Vagina (tissue), 2 donors: Measurements from ENCODE around the gene EEF1A2. TPM values are rescaled to one million over a fixed set of nuclear protein-coding genes. Genes with fewer than 3 reads are reported as not detected.

Source experiments
- DNase-seq, 2 donors: peaks; one replicate each; pipeline ENCODE4 v3.0.0-alpha.2; 2017; ENCODE audit errors: extremely low spot score in 2 of 2
- H3K27ac ChIP-seq: fragments of 200-600 bp; sonication (generic); one replicate; pipeline ENCODE4 v1.5.1; 2019
- H3K27me3 ChIP-seq: fragments of 200-600 bp; sonication (generic); one replicate; pipeline ENCODE4 v1.5.1; 2019
- H3K36me3 ChIP-seq, 2 donors: fragments of 200-600 bp; sonication (generic); one replicate each; pipeline ENCODE4 v1.5.1; 2017 to 2019
- H3K4me1 ChIP-seq: fragments of 200-600 bp; sonication (generic); one replicate; pipeline ENCODE4 v1.5.1; 2019
- H3K4me3 ChIP-seq, 2 donors: fragments of 200-600 bp; sonication (generic); 1 replicate in 1 of 2; 2 replicates in 1 of 2; pipeline ENCODE4 v1.5.1; 2016 to 2019
- H3K9me3 ChIP-seq: fragments of 200-600 bp; sonication (generic); one replicate; pipeline ENCODE4 v1.5.1; 2019
- POLR2A ChIP-seq, 2 donors: fragments of 450-650 bp; IDR thresholded peaks; one replicate each; pipeline ENCODE4 v1.6.1; 2017; ENCODE audit warnings: antibody characterized with exemption in 2 of 2, mild to moderate bottlenecking in 2 of 2, moderate library complexity in 2 of 2
- POLR2AphosphoS5 ChIP-seq, 2 donors: sonication (generic); formaldehyde crosslinking; IDR thresholded peaks; one replicate each; pipeline ENCODE4 v1.9.0; 2017; ENCODE audit warnings: antibody characterized with exemption in 2 of 2, mild to moderate bottlenecking in 2 of 2, low read depth in 1 of 2; ENCODE audit not compliant: insufficient read depth in 1 of 2
- intact Hi-C: fragments of 100-400 bp; cut with DNase I; formaldehyde crosslinking; loops from one replicate; pipeline ENCODE4 v1.15.1; 2023
- total RNA-seq: library from RNA; depleted of rRNA; stranded (reverse); fragments of >200 nt; gene quantifications from one replicate; pipeline ENCODE4 v1.2.3, GENCODE V29; 2016
- TF ChIP-seq, protein P1 (sequence below), 3 experiments: fragments of 450-650 bp in 2 of 3; fragments of 200-600 bp in 1 of 3; sonication (generic) in 1 of 3; IDR thresholded peaks; one replicate each; pipeline ENCODE4 v1.5.1; 2017 to 2019; ENCODE audit warnings: antibody characterized with exemption in 3 of 3, mild to moderate bottlenecking in 2 of 3, moderate library complexity in 2 of 3

EEF1A2 gene
- total RNA-seq, 1 donor from 2014 or later, result 9.8 TPM

DNA sequence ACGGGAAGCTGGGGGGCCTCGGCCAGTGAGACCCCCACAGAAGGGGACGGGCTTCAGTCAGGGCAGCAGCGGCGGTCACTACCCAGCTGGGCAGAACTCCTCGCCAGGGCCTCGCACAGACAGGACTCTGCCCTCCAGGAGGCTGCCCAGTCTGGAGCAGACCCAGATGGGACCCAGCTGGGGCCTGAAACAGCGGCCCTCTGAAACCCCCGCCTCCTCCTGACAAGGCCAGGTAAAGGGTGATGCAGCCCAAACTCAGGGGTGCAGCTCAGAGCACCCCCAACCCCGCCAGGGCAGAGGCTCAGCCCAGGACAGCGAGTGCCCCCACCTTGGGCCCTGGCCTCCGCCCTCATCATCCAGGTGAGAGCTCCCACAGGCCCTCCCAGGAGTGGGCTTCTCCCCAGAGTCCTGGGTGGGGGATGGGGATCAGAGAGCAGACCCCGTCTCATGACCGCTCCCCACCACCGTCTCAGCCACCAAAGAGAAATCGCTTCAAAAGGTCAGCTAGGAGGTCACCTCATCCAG lies 2.2 kb downstream of the EEF1A2 start:
- no peak overlapping the region for H3K27ac ChIP-seq
- intact Hi-C loops, result no loop called here

DNA sequence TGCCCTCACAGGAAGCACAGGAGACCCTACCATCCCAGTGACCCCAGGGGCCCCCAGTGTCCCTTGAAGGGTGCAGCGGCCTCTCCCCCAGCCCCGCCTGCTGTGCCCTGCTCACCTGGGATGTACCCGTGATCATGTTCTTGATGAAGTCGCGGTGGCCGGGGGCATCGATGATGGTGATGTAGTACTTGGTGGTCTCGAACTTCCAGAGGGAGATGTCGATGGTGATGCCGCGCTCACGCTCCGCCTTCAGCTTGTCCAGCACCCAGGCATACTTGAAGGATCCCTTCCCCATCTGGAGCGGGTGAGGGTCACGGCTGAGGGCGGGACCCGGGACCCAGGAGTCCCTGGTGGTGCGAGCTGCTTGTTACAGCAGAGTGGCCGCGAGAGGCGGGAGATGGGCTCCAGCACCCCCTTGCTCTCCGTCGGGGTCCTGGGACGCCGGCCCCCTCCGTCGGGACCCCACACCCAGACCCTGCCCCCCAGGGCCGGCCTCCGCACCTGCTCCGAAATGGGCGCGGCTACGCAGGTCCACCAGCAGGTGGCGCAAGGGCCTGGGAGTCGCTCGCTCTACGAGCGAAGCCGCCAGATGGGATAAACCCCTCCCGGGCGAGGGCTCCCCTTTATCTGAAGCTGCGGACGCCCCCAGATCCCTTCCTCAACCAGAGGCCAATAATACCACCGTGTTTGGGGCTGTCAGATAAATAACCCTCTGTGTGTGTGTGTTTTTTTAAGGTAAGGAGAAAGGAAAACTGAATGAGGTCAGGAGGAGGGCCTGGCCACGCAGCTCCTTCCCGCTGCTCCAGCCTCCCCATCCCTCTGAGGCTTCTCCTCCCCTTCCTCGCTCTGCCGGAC lies 2.9 kb downstream of the EEF1A2 start:
- intact Hi-C loops, result no loop called here
- peak overlapping the region; percentile 24 to 31 for H3K4me3 ChIP-seq

More for the DNA sequence above, 2.2 kb downstream of the EEF1A2 start:
- TF ChIP-seq, protein P1, sequence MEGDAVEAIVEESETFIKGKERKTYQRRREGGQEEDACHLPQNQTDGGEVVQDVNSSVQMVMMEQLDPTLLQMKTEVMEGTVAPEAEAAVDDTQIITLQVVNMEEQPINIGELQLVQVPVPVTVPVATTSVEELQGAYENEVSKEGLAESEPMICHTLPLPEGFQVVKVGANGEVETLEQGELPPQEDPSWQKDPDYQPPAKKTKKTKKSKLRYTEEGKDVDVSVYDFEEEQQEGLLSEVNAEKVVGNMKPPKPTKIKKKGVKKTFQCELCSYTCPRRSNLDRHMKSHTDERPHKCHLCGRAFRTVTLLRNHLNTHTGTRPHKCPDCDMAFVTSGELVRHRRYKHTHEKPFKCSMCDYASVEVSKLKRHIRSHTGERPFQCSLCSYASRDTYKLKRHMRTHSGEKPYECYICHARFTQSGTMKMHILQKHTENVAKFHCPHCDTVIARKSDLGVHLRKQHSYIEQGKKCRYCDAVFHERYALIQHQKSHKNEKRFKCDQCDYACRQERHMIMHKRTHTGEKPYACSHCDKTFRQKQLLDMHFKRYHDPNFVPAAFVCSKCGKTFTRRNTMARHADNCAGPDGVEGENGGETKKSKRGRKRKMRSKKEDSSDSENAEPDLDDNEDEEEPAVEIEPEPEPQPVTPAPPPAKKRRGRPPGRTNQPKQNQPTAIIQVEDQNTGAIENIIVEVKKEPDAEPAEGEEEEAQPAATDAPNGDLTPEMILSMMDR (IDR thresholded peaks at IDR 0.05), result no peak
- no peak for TF ChIP-seq POLR2AphosphoS5 (IDR thresholded peaks at IDR 0.05; ENCODE audit: insufficient read depth in 1 of 2, low read depth in 1 of 2)
- TF ChIP-seq POLR2A (IDR thresholded peaks at IDR 0.05), result no peak
- Histone ChIP-seq H3K4me3 (peak overlapping the region; percentile 24 to 31), H3K9me3 (no peaks in the 10 kb centered on the region), H3K36me3 (no peaks in the 10 kb centered on the region), H3K4me1 (peaks cover 23% of the 10 kb centered on the region), H3K27me3 (peaks cover 20% of the 10 kb centered on the region)
- no peak for DNase-seq

DNA sequence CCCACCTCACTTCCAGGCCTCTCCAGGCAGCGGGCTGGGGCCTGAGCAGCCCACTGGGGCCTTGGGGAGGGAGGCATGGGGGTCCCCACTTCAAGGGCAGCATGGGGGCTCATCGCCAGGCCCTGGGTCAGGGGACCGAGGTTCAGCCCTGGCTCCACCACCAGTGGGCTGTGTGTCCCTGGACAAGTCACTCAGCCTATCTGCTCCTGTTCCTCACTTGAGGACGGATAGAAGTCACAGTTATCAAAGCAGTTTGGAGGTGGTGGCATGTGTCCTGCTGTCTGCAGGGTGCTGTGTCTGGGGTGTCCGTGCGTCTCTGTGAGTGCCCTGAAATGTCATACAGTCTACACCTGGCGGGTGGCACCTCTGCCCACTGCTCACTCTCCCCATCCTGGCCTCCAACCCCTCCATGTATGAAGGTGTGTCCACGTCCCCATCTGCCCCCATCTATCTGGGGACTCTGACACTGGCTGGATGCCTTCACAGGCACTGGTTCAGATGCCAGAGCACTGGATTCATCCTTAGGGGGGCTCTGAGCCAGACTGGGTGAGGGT lies 3.6 kb downstream of the EEF1A2 start:
- no peaks in the 10 kb centered on the region for H3K36me3 ChIP-seq
- TF ChIP-seq POLR2AphosphoS5 (IDR thresholded peaks at IDR 0.05; ENCODE audit: insufficient read depth in 1 of 2, low read depth in 1 of 2) (no peak), POLR2A (IDR thresholded peaks at IDR 0.05) (no peak)
- TF ChIP-seq, protein P1 (IDR thresholded peaks at IDR 0.05), result no peak
- intact Hi-C loops, result no loop called here
- DNase-seq, result no peak
- H3K27me3 ChIP-seq, result peaks cover 18% of the 10 kb centered on the region
- H3K27ac ChIP-seq, result no peak overlapping the region
- peaks cover 23% of the 10 kb centered on the region for H3K4me1 ChIP-seq
- H3K9me3 ChIP-seq, result no peaks in the 10 kb centered on the region
- H3K4me3 ChIP-seq, result no peak overlapping the region

More for the DNA sequence above, 2.9 kb downstream of the EEF1A2 start:
- H3K9me3 ChIP-seq, result no peaks in the 10 kb centered on the region
- TF ChIP-seq POLR2A (IDR thresholded peaks at IDR 0.05) (no peak), POLR2AphosphoS5 (IDR thresholded peaks at IDR 0.05; ENCODE audit: insufficient read depth in 1 of 2, low read depth in 1 of 2) (no peak)
- TF ChIP-seq, protein P1 (IDR thresholded peaks at IDR 0.05), result peak; percentile 59 to 91 (median 85)
- H3K27me3 ChIP-seq, result peaks cover 21% of the 10 kb centered on the region
- peaks cover 23% of the 10 kb centered on the region for H3K4me1 ChIP-seq
- DNase-seq, result no peak
- no peak overlapping the region for H3K27ac ChIP-seq
- H3K36me3 ChIP-seq, result no peaks in the 10 kb centered on the region

DNA sequence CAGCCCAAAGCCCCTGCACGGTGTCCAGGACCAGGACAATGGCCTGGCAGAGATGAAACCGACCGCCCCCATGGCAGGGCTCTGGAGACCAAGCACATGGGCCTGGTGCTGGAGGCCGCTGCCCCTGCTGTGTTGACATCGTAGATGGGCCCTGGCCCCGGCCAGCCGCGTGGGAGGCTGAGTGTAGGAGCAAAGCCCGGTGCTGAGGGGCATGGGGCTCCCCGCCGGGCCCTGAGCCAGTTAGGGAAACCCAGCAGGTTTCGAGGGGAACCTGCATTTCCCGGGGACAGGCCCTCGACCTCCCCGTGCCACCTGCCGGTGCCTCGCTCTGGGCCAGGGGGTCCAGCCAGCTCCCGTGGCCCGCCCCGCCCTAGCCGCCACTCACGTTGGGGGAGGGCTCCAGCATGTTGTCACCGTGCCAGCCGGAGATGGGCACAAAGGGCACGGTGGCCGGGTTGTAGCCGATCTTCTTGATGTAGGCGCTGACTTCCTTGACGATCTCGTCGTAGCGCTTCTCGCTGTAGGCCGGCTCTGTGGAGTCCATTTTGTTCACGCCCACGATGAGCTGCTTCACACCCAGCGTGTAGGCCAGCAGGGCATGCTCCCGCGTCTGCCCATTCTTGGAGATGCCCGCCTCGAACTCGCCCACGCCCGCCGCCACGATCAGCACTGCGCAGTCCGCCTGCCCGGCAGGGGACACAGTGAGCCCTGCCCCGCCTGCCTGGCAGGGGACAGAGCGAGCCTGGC lies 4.3 kb downstream of the EEF1A2 start:
- intact Hi-C loops, result no loop called here

More for the DNA sequence above, 4.3 kb downstream of the EEF1A2 start:
- Histone ChIP-seq H3K27ac (no peak overlapping the region), H3K36me3 (no peaks in the 10 kb centered on the region), H3K9me3 (no peaks in the 10 kb centered on the region), H3K4me1 (peaks cover 19% of the 10 kb centered on the region), H3K27me3 (peaks cover 12% of the 10 kb centered on the region), H3K4me3 (no peak overlapping the region)
- TF ChIP-seq, protein P1 (IDR thresholded peaks at IDR 0.05), result no peak
- TF ChIP-seq POLR2AphosphoS5 (IDR thresholded peaks at IDR 0.05; ENCODE audit: insufficient read depth in 1 of 2, low read depth in 1 of 2) (no peak), POLR2A (IDR thresholded peaks at IDR 0.05) (no peak)
- no peak for DNase-seq
